Caco-2 (cell line): ENCODE results near the gene SMTNL1. TPM values are rescaled to one million over a fixed set of nuclear protein-coding genes. Genes with fewer than 3 reads are reported as not detected.

ENCODE experiments used
- BruUV-seq: library from RNA; stranded (reverse); fragments of 400-500 nt; replicated peaks from 2 replicates; lab custom pipeline; 2021; lab: Mats Ljungman, UMichigan
- CTCF ChIA-PET: fragments of 300-600 bp; sonication (Branson Sonifier 250); formaldehyde crosslinking; loops from one replicate; lab custom pipeline; 2022; ENCODE audit warnings: antibody characterized with exemption; lab: Charles Lee
- POLR2A ChIA-PET: fragments of 300-600 bp; sonication (Branson Sonifier 250); formaldehyde crosslinking; loops from one replicate; lab custom pipeline; 2022; ENCODE audit warnings: antibody characterized with exemption; lab: Charles Lee
- DNase-seq, 2 experiments: peaks; one replicate each; pipeline versions ENCODE4 v3.0.0 to v3.0.0-alpha.2; 2020 to 2022
- H3K27me3 ChIP-seq: replicated peaks from 2 replicates; pipeline ENCODE4 v1.6.0; 2011; ENCODE audit warnings: low read length; ENCODE audit not compliant: control insufficient read depth, insufficient read depth
- H3K36me3 ChIP-seq: 2 replicates; pipeline ENCODE4 v1.5.1; 2011; ENCODE audit warnings: low read length; ENCODE audit not compliant: control insufficient read depth, insufficient read depth
- H3K4me1 ChIP-seq: fragments of 250-450 bp; sonication (Bioruptor Pico); 2 replicates; pipeline ENCODE4 v1.5.1; 2020; ENCODE audit warnings: mild to moderate bottlenecking
- H3K4me3 ChIP-seq: 2 replicates; pipeline ENCODE4 v1.5.1; 2011; ENCODE audit warnings: low read depth, mild to moderate bottlenecking, control low read depth, low read length
- H3K9me3 ChIP-seq: fragments of 250-450 bp; sonication (Bioruptor Pico); 2 replicates; pipeline ENCODE4 v1.5.1; 2020; ENCODE audit warnings: mild to moderate bottlenecking, moderate library complexity
- H3K27ac Mint-ChIP-seq: one replicate; pipeline ENCODE4 v1.8.0; 2022; ENCODE audit warnings: mixed read lengths; ENCODE audit not compliant: unreplicated experiment
- H3K27me3 Mint-ChIP-seq: one replicate; pipeline ENCODE4 v1.8.0; 2022; ENCODE audit warnings: mixed read lengths; ENCODE audit not compliant: insufficient read depth, unreplicated experiment
- H3K36me3 Mint-ChIP-seq: one replicate; pipeline ENCODE4 v1.8.0; 2022; ENCODE audit warnings: mild to moderate bottlenecking, mixed read lengths; ENCODE audit not compliant: insufficient read depth, unreplicated experiment
- H3K4me1 Mint-ChIP-seq: one replicate; pipeline ENCODE4 v1.8.0; 2022; ENCODE audit warnings: low read depth, mixed read lengths; ENCODE audit not compliant: unreplicated experiment
- H3K4me3 Mint-ChIP-seq: one replicate; pipeline ENCODE4 v1.8.0; 2022; ENCODE audit warnings: mild to moderate bottlenecking, moderate library complexity, mixed read lengths; ENCODE audit not compliant: unreplicated experiment
- H3K9me3 Mint-ChIP-seq: one replicate; pipeline ENCODE4 v1.8.0; 2022; ENCODE audit warnings: mixed read lengths; ENCODE audit not compliant: unreplicated experiment
- CTCF ChIP-seq, 2 experiments: fragments of 200-600 bp in 1 of 2; IDR thresholded peaks; 1 replicate in 1 of 2; 2 replicates in 1 of 2; pipeline versions ENCODE4 v1.5.1 to v1.8.0; 2011 to 2022; ENCODE audit warnings: antibody characterized with exemption in 1 of 2, control low read depth in 1 of 2, inconsistent platforms in 1 of 2, low read depth in 1 of 2, low read length in 1 of 2, mild to moderate bottlenecking in 1 of 2, moderate library complexity in 1 of 2; ENCODE audit not compliant: insufficient read depth in 1 of 2, severe bottlenecking in 1 of 2, unreplicated experiment in 1 of 2
- intact Hi-C: fragments of 100-400 bp; cut with micrococcal nuclease; formaldehyde crosslinking; loops from one replicate; pipeline ENCODE4 v1.10.0; 2022; ENCODE audit not compliant: unreplicated experiment
- total RNA-seq: library from RNA; stranded (reverse); gene quantifications from 2 replicates; pipeline ENCODE4 v1.2.3, GENCODE V29; 2022

The SMTNL1 gene
- total RNA-seq, 1 experiment from 2014 or later, result 0.18 TPM

- no peaks in the 10 kb centered on the region for H3K9me3 Mint-ChIP-seq
- peaks cover 13% of the 10 kb centered on the region for H3K4me1 Mint-ChIP-seq
- H3K9me3 ChIP-seq, result no peaks in the 10 kb centered on the region
- H3K27ac Mint-ChIP-seq, result no peak within 1 kb of the TSS
- no peaks in the 10 kb centered on the region for H3K36me3 Mint-ChIP-seq
- CTCF ChIA-PET, result interaction anchor here (0.6 to 0.9 kb wide), 6 partner anchors 43 to 1561 kb away, joined by 3 to 4 read pairs (median 3); no protein-coding TSS in a partner anchor
- no TSS peak for BruUV-seq
- intact Hi-C loops, result no loop called here
- peak within 1 kb of the TSS; percentile 65 for H3K4me3 Mint-ChIP-seq
- POLR2A ChIA-PET, result interaction anchor here (0.6 kb wide), 1 partner anchor 30 kb away, joined by 8 read pairs; the partner anchor contains the start of gene UBE2L6
- no peaks in the 10 kb centered on the region for H3K27me3 Mint-ChIP-seq
- no peak for DNase-seq
- H3K4me3 ChIP-seq, result peak within 1 kb of the TSS; percentile 21
- no peak for TF ChIP-seq CTCF (IDR thresholded peaks at IDR 0.05; ENCODE audit: insufficient read depth in 1 of 2, low read depth in 1 of 2, low read length in 1 of 2, severe bottlenecking in 1 of 2, unreplicated experiment in 1 of 2)
- peaks cover 12% of the 10 kb centered on the region for H3K4me1 ChIP-seq
- H3K27me3 ChIP-seq, result no peaks in the 10 kb centered on the region
- H3K36me3 ChIP-seq, result no peaks in the 10 kb centered on the region
Observed at GRCh38 chr11:57597461-57597915, 60.1 kb downstream of the SMTNL1 start, which contains the start of gene SERPING1. Gene SERPING1 (plus strand): TSS chr11:57597685. CDS start chr11:57598271, 586 bp downstream.

- CTCF ChIA-PET, result interaction anchor here (0.7 kb wide), 1 partner anchor 245 kb away, joined by 4 read pairs; no protein-coding TSS in a partner anchor
- intact Hi-C loops, result no loop called here
- no peaks in the 10 kb centered on the region for H3K27me3 Mint-ChIP-seq
- no peaks in the 10 kb centered on the region for H3K9me3 Mint-ChIP-seq
- H3K4me3 Mint-ChIP-seq, result peak overlapping the region; percentile 65
- no peak overlapping the region for H3K27ac Mint-ChIP-seq
- Histone ChIP-seq H3K4me3 (peak overlapping the region; percentile 21), H3K9me3 (no peaks in the 10 kb centered on the region), H3K27me3 (no peaks in the 10 kb centered on the region), H3K36me3 (no peaks in the 10 kb centered on the region), H3K4me1 (peaks cover 12% of the 10 kb centered on the region)
- H3K36me3 Mint-ChIP-seq, result no peaks in the 10 kb centered on the region
- POLR2A ChIA-PET, result interaction anchor here (0.6 kb wide), 1 partner anchor 136 kb away, joined by 18 read pairs; no protein-coding TSS in a partner anchor
- H3K4me1 Mint-ChIP-seq, result peaks cover 13% of the 10 kb centered on the region
- no TSS peak for BruUV-seq
- no peak for TF ChIP-seq CTCF (IDR thresholded peaks at IDR 0.05; ENCODE audit: insufficient read depth in 1 of 2, low read depth in 1 of 2, low read length in 1 of 2, severe bottlenecking in 1 of 2, unreplicated experiment in 1 of 2)
- DNase-seq, result peak; percentile 61 to 78
Observed at GRCh38 chr11:57597916-57598830, 60.8 kb downstream of the SMTNL1 start.

GRCh38 chr11:57598831-57599155, 61.4 kb downstream of the SMTNL1 start:
- no peaks in the 10 kb centered on the region for H3K9me3 ChIP-seq
- intact Hi-C loops, result no loop called here
- TF ChIP-seq CTCF (IDR thresholded peaks at IDR 0.05; ENCODE audit: insufficient read depth in 1 of 2, low read depth in 1 of 2, low read length in 1 of 2, severe bottlenecking in 1 of 2, unreplicated experiment in 1 of 2), result no peak
- POLR2A ChIA-PET, result interaction anchor here (0.6 kb wide), 1 partner anchor 135 kb away, joined by 18 read pairs; no protein-coding TSS in a partner anchor
- H3K4me1 Mint-ChIP-seq, result peaks cover 13% of the 10 kb centered on the region
- H3K27me3 Mint-ChIP-seq, result no peaks in the 10 kb centered on the region
- no peaks in the 10 kb centered on the region for H3K36me3 ChIP-seq
- CTCF ChIA-PET, result no interaction called here
- DNase-seq, result no peak
- no TSS peak for BruUV-seq
- no peaks in the 10 kb centered on the region for H3K27me3 ChIP-seq
- no peak overlapping the region for H3K27ac Mint-ChIP-seq
- H3K4me3 Mint-ChIP-seq, result no peak overlapping the region
- no peaks in the 10 kb centered on the region for H3K9me3 Mint-ChIP-seq
- H3K4me3 ChIP-seq, result no peak overlapping the region
- H3K4me1 ChIP-seq, result peaks cover 12% of the 10 kb centered on the region
- H3K36me3 Mint-ChIP-seq, result no peaks in the 10 kb centered on the region
